GM21717 (cell line): ENCODE results near the gene PDC.
"Not testable (repeated sequence)": the region's sequence is repeated elsewhere in the genome, so short reads cannot be mapped to it uniquely, and the experiment has no call there.

Experiments
- ATAC-seq: cut with Tn5 transposase; IDR thresholded peaks from one replicate; pipeline ENCODE4 v1.9.1; 2021; ENCODE audit warnings: mild to moderate bottlenecking, moderate library complexity; ENCODE audit not compliant: unreplicated experiment

PDC gene

GRCh38 chr1:186403632-186404031 is 57.3 kb downstream of the PDC start:
- no peak for ATAC-seq

- not testable (repeated sequence) for ATAC-seq
Observed at GRCh38 chr1:186401446-186401845, 59.5 kb downstream of the PDC start.
